GM23338 (cell line): ENCODE data around the gene HNRNPCL4.
"Not testable (repeated sequence)": the region's sequence is repeated elsewhere in the genome, so short reads cannot be mapped to it uniquely, and the experiment has no call there.

Experiments
- CREB1 ChIP-seq: fragments of 250-450 bp; sonication (Bioruptor Pico); IDR thresholded peaks from 2 replicates; pipeline ENCODE4 v1.5.0; 2020; ENCODE audit warnings: low read depth, mild to moderate bottlenecking, moderate library complexity
- EZH2 ChIP-seq: fragments of 200-600 bp; sonication (generic); IDR thresholded peaks from one replicate; pipeline ENCODE4 v1.8.0; 2017; ENCODE audit warnings: antibody characterized with exemption, mild to moderate bottlenecking, low read depth; ENCODE audit not compliant: unreplicated experiment
- EZH2phosphoT487 ChIP-seq: fragments of 200-600 bp; sonication (generic); IDR thresholded peaks from one replicate; pipeline ENCODE4 v1.8.1; 2018; ENCODE audit warnings: antibody characterized with exemption; ENCODE audit not compliant: unreplicated experiment
- JUNB ChIP-seq: IDR thresholded peaks from one replicate; pipeline ENCODE4 v1.6.1; 2016; ENCODE audit warnings: antibody characterized with exemption; ENCODE audit not compliant: unreplicated experiment
- POLR2AphosphoS5 ChIP-seq: IDR thresholded peaks from 2 replicates; pipeline ENCODE4 v1.6.1; 2016; ENCODE audit warnings: antibody characterized with exemption, low read depth
- TF ChIP-seq, protein P1 (sequence below), 2 experiments: fragments of 200-600 bp in 1 of 2; sonication (generic) in 1 of 2; conservative IDR thresholded peaks; 2 replicates each; pipeline versions ENCODE4 v1.5.1 to v1.6.1; 2016 to 2017; ENCODE audit warnings: antibody characterized with exemption in 2 of 2, low read depth in 2 of 2, mild to moderate bottlenecking in 2 of 2, moderate library complexity in 1 of 2
- TF ChIP-seq, protein P2 (sequence below): IDR thresholded peaks from one replicate; pipeline ENCODE4 v1.6.1; 2018; ENCODE audit warnings: antibody characterized with exemption; ENCODE audit not compliant: unreplicated experiment
- TF ChIP-seq, protein P3 (sequence below): IDR thresholded peaks from 2 replicates; pipeline ENCODE4 v1.6.1; 2016; ENCODE audit warnings: antibody characterized with exemption

DNA sequence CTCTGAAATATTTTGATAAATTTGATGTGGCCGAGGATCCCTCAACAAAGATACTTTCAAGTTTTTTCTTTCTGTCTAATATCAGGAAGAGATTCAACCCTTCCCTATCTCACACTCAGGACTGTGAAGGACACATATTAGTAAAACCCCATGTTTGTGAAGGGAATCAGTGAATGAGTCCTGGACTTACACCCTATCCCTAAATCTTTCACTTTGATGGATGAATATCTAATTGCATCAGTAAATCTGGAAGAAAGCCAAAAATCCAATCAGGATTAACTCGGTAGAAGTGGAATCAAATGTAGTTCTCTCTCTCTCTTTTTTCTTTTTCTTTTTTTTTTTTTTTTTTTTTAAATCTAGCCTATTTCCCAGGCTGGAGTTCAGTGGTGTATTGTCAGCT is 6.1 kb upstream of the HNRNPCL4 start, which contains the start of gene PRAMEF9:
- TF ChIP-seq JUNB, EZH2, POLR2AphosphoS5, CREB1, EZH2phosphoT487: not testable (repeated sequence)
- TF ChIP-seq, protein P1, sequence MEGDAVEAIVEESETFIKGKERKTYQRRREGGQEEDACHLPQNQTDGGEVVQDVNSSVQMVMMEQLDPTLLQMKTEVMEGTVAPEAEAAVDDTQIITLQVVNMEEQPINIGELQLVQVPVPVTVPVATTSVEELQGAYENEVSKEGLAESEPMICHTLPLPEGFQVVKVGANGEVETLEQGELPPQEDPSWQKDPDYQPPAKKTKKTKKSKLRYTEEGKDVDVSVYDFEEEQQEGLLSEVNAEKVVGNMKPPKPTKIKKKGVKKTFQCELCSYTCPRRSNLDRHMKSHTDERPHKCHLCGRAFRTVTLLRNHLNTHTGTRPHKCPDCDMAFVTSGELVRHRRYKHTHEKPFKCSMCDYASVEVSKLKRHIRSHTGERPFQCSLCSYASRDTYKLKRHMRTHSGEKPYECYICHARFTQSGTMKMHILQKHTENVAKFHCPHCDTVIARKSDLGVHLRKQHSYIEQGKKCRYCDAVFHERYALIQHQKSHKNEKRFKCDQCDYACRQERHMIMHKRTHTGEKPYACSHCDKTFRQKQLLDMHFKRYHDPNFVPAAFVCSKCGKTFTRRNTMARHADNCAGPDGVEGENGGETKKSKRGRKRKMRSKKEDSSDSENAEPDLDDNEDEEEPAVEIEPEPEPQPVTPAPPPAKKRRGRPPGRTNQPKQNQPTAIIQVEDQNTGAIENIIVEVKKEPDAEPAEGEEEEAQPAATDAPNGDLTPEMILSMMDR (conservative IDR thresholded peaks at IDR 0.05; ENCODE audit: low read depth in 2 of 2), result not testable (repeated sequence)
- TF ChIP-seq, protein P2, sequence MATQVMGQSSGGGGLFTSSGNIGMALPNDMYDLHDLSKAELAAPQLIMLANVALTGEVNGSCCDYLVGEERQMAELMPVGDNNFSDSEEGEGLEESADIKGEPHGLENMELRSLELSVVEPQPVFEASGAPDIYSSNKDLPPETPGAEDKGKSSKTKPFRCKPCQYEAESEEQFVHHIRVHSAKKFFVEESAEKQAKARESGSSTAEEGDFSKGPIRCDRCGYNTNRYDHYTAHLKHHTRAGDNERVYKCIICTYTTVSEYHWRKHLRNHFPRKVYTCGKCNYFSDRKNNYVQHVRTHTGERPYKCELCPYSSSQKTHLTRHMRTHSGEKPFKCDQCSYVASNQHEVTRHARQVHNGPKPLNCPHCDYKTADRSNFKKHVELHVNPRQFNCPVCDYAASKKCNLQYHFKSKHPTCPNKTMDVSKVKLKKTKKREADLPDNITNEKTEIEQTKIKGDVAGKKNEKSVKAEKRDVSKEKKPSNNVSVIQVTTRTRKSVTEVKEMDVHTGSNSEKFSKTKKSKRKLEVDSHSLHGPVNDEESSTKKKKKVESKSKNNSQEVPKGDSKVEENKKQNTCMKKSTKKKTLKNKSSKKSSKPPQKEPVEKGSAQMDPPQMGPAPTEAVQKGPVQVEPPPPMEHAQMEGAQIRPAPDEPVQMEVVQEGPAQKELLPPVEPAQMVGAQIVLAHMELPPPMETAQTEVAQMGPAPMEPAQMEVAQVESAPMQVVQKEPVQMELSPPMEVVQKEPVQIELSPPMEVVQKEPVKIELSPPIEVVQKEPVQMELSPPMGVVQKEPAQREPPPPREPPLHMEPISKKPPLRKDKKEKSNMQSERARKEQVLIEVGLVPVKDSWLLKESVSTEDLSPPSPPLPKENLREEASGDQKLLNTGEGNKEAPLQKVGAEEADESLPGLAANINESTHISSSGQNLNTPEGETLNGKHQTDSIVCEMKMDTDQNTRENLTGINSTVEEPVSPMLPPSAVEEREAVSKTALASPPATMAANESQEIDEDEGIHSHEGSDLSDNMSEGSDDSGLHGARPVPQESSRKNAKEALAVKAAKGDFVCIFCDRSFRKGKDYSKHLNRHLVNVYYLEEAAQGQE, result not testable (repeated sequence)
- TF ChIP-seq, protein P3, sequence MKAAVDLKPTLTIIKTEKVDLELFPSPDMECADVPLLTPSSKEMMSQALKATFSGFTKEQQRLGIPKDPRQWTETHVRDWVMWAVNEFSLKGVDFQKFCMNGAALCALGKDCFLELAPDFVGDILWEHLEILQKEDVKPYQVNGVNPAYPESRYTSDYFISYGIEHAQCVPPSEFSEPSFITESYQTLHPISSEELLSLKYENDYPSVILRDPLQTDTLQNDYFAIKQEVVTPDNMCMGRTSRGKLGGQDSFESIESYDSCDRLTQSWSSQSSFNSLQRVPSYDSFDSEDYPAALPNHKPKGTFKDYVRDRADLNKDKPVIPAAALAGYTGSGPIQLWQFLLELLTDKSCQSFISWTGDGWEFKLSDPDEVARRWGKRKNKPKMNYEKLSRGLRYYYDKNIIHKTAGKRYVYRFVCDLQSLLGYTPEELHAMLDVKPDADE, result not testable (repeated sequence)
